Upper lobe of right lung (tissue), 1 donor: Measurements from ENCODE around the gene RAD51B. TPM values are rescaled to one million over a fixed set of nuclear protein-coding genes. Genes with fewer than 3 reads are reported as not detected.

Experiments
- ATAC-seq: fragments of 200-7000 bp; cut with Tn5 transposase; one replicate; pipeline ENCODE4 v1.9.1; 2020; ENCODE audit warnings: mild to moderate bottlenecking, moderate library complexity
- DNase-seq: peaks from one replicate; pipeline ENCODE4 v3.0.0-alpha.2; 2020
- H3K27ac ChIP-seq: fragments of 200-600 bp; one replicate; pipeline ENCODE4 v1.8.0; 2022
- H3K27me3 ChIP-seq: fragments of 200-600 bp; one replicate; pipeline ENCODE4 v1.8.0; 2022; ENCODE audit warnings: mild to moderate bottlenecking
- H3K36me3 ChIP-seq: fragments of 200-600 bp; one replicate; pipeline ENCODE4 v1.8.0; 2022
- H3K4me1 ChIP-seq: fragments of 200-600 bp; one replicate; pipeline ENCODE4 v1.8.0; 2022
- H3K4me3 ChIP-seq: fragments of 200-600 bp; one replicate; pipeline ENCODE4 v1.8.0; 2022; ENCODE audit warnings: mild to moderate bottlenecking
- H3K9me3 ChIP-seq: fragments of 200-600 bp; one replicate; pipeline ENCODE4 v1.8.0; 2022
- CTCF ChIP-seq: fragments of 200-600 bp; IDR thresholded peaks from one replicate; pipeline ENCODE4 v1.8.0; 2022; ENCODE audit warnings: antibody characterized with exemption
- intact Hi-C: fragments of 100-400 bp; cut with DNase I; formaldehyde crosslinking; loops from one replicate; pipeline ENCODE4 v1.11.0; 2022
- total RNA-seq: library from RNA; stranded (reverse); fragmentation: NEBNext Ultra II Directional; extraction: Animal tissue kit (Norgen Biotek cat#: 25700); gene quantifications from one replicate; pipeline ENCODE4 v1.2.1, GENCODE V29; 2021
- donor health status: DM: no; HTN: yes; CAD: no; lungs with severe emphysema.

Gene RAD51B
- total RNA-seq, 1 donor from 2014 or later, result 11.5 TPM

DNA sequence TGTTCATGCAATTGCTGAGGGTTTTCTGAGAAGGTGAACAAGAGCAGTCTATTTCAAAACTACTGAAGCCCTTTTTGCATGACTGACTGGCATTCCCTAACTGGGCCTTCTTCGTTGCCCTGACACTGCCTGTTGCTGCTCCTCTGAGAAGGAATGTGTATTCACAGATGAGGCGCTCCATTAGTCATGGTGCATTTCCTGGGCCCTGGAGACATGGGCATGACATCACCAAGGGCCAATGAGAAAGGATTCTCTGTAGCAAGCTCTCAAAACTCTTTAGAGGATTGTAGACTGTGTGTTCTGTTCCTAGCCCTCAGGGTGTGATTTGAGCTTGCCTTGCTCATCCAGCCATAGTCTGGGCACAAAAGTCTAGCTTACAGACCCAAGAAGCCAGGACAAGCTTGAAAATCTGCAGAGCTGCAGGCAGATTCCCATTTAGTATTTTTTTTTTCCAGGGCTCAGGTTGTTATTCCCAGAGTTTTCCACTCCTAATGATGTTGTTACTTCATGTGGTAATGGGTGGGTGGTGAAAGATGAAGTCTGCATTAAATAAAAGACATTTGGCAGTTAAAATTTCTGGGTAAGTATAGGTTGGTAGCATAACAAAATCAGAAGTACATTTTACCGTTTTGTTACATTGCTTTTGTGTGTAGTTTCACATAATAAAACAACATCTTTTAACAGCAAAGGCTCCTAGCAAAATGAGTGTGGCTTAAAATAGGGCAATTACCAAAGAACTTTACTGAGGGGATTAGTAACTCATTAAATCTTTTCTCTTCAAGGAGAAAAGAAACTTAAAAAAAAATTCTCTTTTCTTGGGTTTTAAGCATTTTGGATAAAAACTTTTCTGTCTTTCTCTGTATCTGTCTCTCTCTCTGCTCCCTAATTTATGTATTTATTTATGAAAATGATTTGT, 318.4 kb downstream of the RAD51B start:
- Histone ChIP-seq H3K4me3 (no peak overlapping the region), H3K27ac (no peak overlapping the region), H3K4me1 (peaks cover 20% of the 10 kb centered on the region), H3K36me3 (no peaks in the 10 kb centered on the region), H3K9me3 (no peaks in the 10 kb centered on the region), H3K27me3 (no peaks in the 10 kb centered on the region)
- peak; percentile 79 for ATAC-seq
- no peak for DNase-seq
- intact Hi-C loops, result no loop called here
- no peak for TF ChIP-seq CTCF

DNA sequence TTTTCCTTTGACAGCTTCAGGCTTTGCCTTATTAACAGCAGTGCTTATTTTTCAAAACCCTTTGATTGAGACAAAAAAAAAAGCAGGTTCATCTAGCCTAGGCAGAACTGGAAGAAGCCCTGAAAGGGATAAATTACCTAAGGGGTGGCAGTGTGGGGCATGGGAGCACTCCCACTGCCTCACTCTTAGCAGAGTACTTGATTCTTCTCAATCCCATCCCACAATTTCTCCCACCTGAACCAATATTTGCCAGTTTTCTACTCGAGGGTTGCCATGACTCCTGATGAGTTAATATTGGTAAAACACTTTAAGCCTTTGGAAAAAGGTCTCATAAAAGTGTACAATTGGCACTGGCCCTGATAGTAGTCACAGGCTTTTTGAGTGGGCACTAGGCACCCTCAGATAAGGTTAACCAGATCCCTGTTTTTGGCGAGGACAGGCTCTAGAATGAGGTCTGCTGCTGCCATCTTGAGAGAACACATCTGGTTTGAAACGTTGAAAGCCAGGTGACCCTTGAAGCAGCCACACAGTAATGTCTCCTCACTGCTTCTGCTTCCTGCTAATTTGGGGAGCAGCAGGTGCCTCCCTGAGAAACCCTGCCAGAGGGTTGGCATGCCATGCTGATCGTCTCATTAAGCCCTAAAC, 320.0 kb downstream of the RAD51B start:
- Histone ChIP-seq H3K36me3 (no peaks in the 10 kb centered on the region), H3K9me3 (no peaks in the 10 kb centered on the region), H3K27me3 (no peaks in the 10 kb centered on the region), H3K4me3 (no peak overlapping the region), H3K27ac (peak overlapping the region; percentile 70), H3K4me1 (peaks cover 29% of the 10 kb centered on the region)
- no peak for TF ChIP-seq CTCF
- DNase-seq, result no peak
- no peak for ATAC-seq
- intact Hi-C loops, result no loop called here

DNA sequence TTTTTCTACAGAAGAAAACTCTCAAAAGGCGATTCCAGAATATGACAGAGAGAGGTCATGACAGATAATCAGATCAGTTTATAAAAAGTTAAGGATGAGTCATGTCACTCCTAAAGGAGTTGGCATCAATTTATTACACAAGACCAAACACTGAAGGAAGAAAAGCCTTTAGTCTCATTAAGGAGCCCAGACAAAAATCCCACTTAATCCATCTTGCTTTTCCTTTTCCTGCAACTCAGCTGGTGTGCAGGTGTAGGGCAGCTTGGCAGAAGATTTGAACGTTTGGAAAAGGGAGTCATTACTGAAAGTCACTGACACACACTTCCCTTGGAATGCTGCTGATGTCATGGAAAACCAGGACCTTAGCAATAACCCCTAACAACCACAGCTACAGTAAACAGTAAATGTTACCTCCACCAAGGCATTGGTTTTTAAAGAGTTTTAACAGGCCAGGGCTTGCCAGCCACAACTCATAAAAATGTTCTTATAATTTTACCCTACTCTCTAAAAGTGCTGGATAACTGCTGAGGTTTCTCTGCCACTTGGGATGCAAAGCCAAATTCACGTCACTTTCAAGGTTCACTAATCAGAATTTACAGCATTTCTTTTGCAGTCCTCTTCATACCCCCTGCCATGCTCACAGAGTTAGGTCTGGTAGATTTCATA, 320.6 kb downstream of the RAD51B start:
- peak; percentile 24 for ATAC-seq
- Histone ChIP-seq H3K9me3 (no peaks in the 10 kb centered on the region), H3K27ac (peak overlapping the region; percentile 70), H3K4me3 (no peak overlapping the region), H3K36me3 (no peaks in the 10 kb centered on the region), H3K27me3 (no peaks in the 10 kb centered on the region), H3K4me1 (peaks cover 35% of the 10 kb centered on the region)
- intact Hi-C loops, result no loop called here
- no peak for DNase-seq
- TF ChIP-seq CTCF, result no peak

GRCh38 chr14:68140806-68141205, 321.2 kb downstream of the RAD51B start:
- Histone ChIP-seq H3K27ac (peak overlapping the region; percentile 70), H3K4me3 (no peak overlapping the region), H3K9me3 (no peaks in the 10 kb centered on the region), H3K4me1 (peaks cover 34% of the 10 kb centered on the region), H3K36me3 (no peaks in the 10 kb centered on the region), H3K27me3 (no peaks in the 10 kb centered on the region)
- DNase-seq (no peak), ATAC-seq (no peak)
- intact Hi-C loops, result no loop called here
- TF ChIP-seq CTCF, result no peak

GRCh38 chr14:68141281-68142088, 321.9 kb downstream of the RAD51B start:
- intact Hi-C loops, result no loop called here
- H3K4me1 ChIP-seq, result peaks cover 41% of the 10 kb centered on the region
- peak overlapping the region; percentile 70 for H3K27ac ChIP-seq
- TF ChIP-seq CTCF, result no peak
- no peaks in the 10 kb centered on the region for H3K36me3 ChIP-seq
- no peaks in the 10 kb centered on the region for H3K27me3 ChIP-seq
- DNase-seq (no peak), ATAC-seq (no peak)
- no peaks in the 10 kb centered on the region for H3K9me3 ChIP-seq
- no peak overlapping the region for H3K4me3 ChIP-seq
